A549 (cell line): ENCODE results near the gene IFNA4. TPM values are rescaled to one million over a fixed set of nuclear protein-coding genes. Genes with fewer than 3 reads are reported as not detected.
"Not testable (repeated sequence)": the region's sequence is repeated elsewhere in the genome, so short reads cannot be mapped to it uniquely, and the experiment has no call there.

Source experiments
- ATAC-seq, 2 experiments: fragments of 200-7000 bp in 1 of 2; fragments of >200 bp in 1 of 2; cut with Nextera tagmentation in 1 of 2; cut with Tn5 transposase in 1 of 2; 3 replicates each; pipeline versions ENCODE4 v1.8.0 to v1.9.1; 2018 to 2020; ENCODE audit warnings: mild to moderate bottlenecking in 1 of 2, moderate library complexity in 1 of 2
- CTCF ChIA-PET: fragments of 300-600 bp; sonication (Branson Sonifier 250); formaldehyde crosslinking; extraction: SDS; loops from one replicate; lab custom pipeline; 2021; ENCODE audit warnings: antibody characterized with exemption, inconsistent platforms; lab: Yijun Ruan, JAX
- POLR2A ChIA-PET: fragments of 350-600 bp; formaldehyde crosslinking; extraction: SDS; loops from one replicate; lab custom pipeline; 2021; ENCODE audit warnings: antibody characterized with exemption, inconsistent platforms; lab: Yijun Ruan, JAX
- DNase-seq, 2 experiments: peaks; one replicate each; pipeline versions ENCODE4 v3.0.0 to v3.0.0-alpha.2; 2011 to 2016; ENCODE audit warnings: low read depth in 1 of 2, low spot score in 1 of 2
- FAIRE-seq: peaks from 2 replicates; lab custom pipeline; 2011; peaks lifted over from hg19 to GRCh38; lab: Jason Lieb, UNC
- H3K27ac ChIP-seq, 2 experiments: fragments of >200 bp; sonication (Bioruptor Twin); formaldehyde crosslinking; 3 replicates each; pipeline ENCODE4 v1.5.1; 2016 to 2017
- H3K4me1 ChIP-seq: fragments of >200 bp; sonication (Bioruptor Twin); formaldehyde crosslinking; 3 replicates; pipeline ENCODE4 v1.6.1; 2016
- H3K4me2 ChIP-seq: fragments of >200 bp; sonication (Bioruptor Twin); formaldehyde crosslinking; 3 replicates; pipeline ENCODE4 v1.6.1; 2016
- H3K4me3 ChIP-seq: fragments of >200 bp; sonication (Bioruptor Twin); formaldehyde crosslinking; 3 replicates; pipeline ENCODE4 v1.5.1; 2016
- H3K9me3 ChIP-seq: fragments of >200 bp; sonication (Bioruptor Twin); formaldehyde crosslinking; 3 replicates; pipeline ENCODE4 v1.6.1; 2016
- HDAC2 ChIP-seq: fragments of 200-600 bp; sonication (generic); IDR thresholded peaks from 2 replicates; pipeline ENCODE4 v1.6.1; 2016
- JUNB ChIP-seq: fragments of >200 bp; sonication (Bioruptor Twin); formaldehyde crosslinking; IDR thresholded peaks from 2 replicates; pipeline ENCODE4 v1.6.1; 2016
- MAFK ChIP-seq: fragments of 450-650 bp; IDR thresholded peaks from 2 replicates; pipeline ENCODE4 v1.6.1; 2014; ENCODE audit not compliant: partially characterized antibody
- MAZ ChIP-seq: fragments of 150-350 bp; IDR thresholded peaks from 2 replicates; pipeline ENCODE4 v1.6.1; 2014; ENCODE audit warnings: antibody characterized with exemption, low read depth, low read length, borderline replicate concordance
- RAD21 ChIP-seq, 2 experiments: fragments of >200 bp in 1 of 2; sonication (Bioruptor Twin) in 1 of 2; formaldehyde crosslinking in 1 of 2; IDR thresholded peaks in 1 of 2; conservative IDR thresholded peaks in 1 of 2; 2 replicates in 1 of 2; 3 replicates in 1 of 2; pipeline ENCODE4 v1.6.1; 2012 to 2018; ENCODE audit warnings: inconsistent platforms in 1 of 2
- RARB ChIP-seq: fragments of 250-450 bp; sonication (Bioruptor Pico); IDR thresholded peaks from 2 replicates; pipeline ENCODE4 v1.8.0; 2021; ENCODE audit warnings: mild to moderate bottlenecking, moderate library complexity
- SMC3 ChIP-seq: fragments of >200 bp; sonication (Bioruptor Twin); formaldehyde crosslinking; IDR thresholded peaks from 3 replicates; pipeline ENCODE4 v1.6.1; 2018; ENCODE audit warnings: inconsistent platforms
- ZFP36 ChIP-seq: fragments of 450-650 bp; IDR thresholded peaks from 2 replicates; pipeline ENCODE4 v1.6.1; 2014; ENCODE audit warnings: borderline replicate concordance; ENCODE audit not compliant: partially characterized antibody
- WGBS: methylation state at CpG from one replicate; pipeline ENCODE4 v1.1.6; 2017; ENCODE audit errors: missing lambda C conversion rate; 5-methylcytosine and 5-hydroxymethylcytosine counted together
- polyA minus RNA-seq: library from RNA; depleted of rRNA, polyadenylated mRNA; stranded (reverse); fragments of >200 nt; gene quantifications from 2 replicates; pipeline ENCODE4 v1.2.3, GENCODE V29; 2011; rRNA and poly(A)+ RNA removed
- polyA plus RNA-seq, 4 experiments: library from polyadenylated mRNA; depleted of rRNA in 3 of 4; stranded (reverse); fragments of >200 nt; fragmentation: RNase III in 1 of 4; extraction: RNeasy Plus Mini Kit Qiagen cat#74134 plus additional on column Dnase treatment in 1 of 4; gene quantifications; 2 replicates in 3 of 4; 3 replicates in 1 of 4; pipeline ENCODE4 v1.2.3, GENCODE V29; 2011 to 2017
- TF ChIP-seq, protein P1 (sequence below): fragments of >200 bp; sonication (Bioruptor Twin); formaldehyde crosslinking; IDR thresholded peaks from 3 replicates; pipeline ENCODE4 v1.5.1; 2016
- TF ChIP-seq, protein P2 (sequence below): fragments of 200-600 bp; sonication (generic); IDR thresholded peaks from 2 replicates; pipeline ENCODE4 v1.6.1; 2016; ENCODE audit warnings: antibody characterized with exemption, mild to moderate bottlenecking, moderate library complexity

The IFNA4 gene
- polyA plus RNA-seq (2011; rRNA removed) (not detected in 2 replicates), polyA plus RNA-seq (2017; fragmentation: RNase III; extraction: RNeasy Plus Mini Kit Qiagen cat#74134 plus additional on column Dnase treatment) (not detected in 3 replicates), polyA minus RNA-seq (not detected in 2 replicates)
- not detected in 2 replicates for polyA plus RNA-seq (2012; cell fraction: cytosol; rRNA removed)
- not detected in 2 replicates for polyA plus RNA-seq (2012; cell fraction: nucleus; rRNA removed)

DNA sequence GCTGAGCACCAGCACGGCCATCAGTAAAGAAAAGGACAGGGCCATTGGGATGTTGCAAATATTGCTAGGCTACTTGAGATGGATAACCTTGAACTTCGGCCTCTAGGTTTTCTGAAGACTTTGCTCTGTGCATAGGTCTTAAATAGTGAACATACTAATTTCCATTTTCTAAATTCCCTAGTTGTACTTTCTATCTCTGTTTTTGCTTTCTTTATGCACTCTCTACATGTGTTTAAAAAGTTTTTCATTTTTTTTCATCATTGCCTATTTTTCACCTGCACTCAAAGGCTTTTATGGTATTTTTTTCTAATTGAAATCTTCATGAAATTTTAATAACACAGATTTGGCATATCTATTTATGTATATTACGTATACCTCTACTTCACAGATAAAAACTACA lies at the start of gene IFNA4:
TSS of gene IFNA4 (minus strand) at position 101 of the 400 bp plus-strand sequence. CDS start at position 45, 56 bp downstream.
- FAIRE-seq, H3K27ac ChIP-seq, H3K4me2 ChIP-seq, H3K9me3 ChIP-seq, H3K4me3 ChIP-seq, POLR2A ChIA-PET, H3K4me1 ChIP-seq, DNase-seq, ATAC-seq, CTCF ChIA-PET: not testable (repeated sequence)
- WGBS, result 40% methylated on average over 3 of the region's 3 CpGs

DNA sequence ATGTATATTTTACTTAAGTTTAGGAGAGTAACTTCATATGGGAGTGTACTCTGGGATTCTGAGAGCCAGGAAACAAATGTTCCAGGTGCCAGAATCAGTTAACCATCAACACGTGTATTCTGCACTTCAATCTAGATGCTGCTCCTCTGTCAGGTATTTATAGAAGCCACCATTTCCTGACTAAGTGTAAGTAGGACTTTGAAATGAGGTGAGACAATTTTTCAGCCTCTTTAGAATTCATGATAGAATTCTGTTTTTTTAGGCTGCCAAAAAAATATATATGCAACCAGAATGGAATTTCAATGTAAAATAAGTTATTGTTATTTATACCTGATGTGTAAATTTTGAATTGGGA lies 49.0 kb upstream of the IFNA4 start:
- POLR2A ChIA-PET, FAIRE-seq: not testable (repeated sequence)
- H3K4me2 ChIP-seq, result 0 out of 3 replicates have a peak overlapping the region, but pooled peaks have one; percentile 49

DNA sequence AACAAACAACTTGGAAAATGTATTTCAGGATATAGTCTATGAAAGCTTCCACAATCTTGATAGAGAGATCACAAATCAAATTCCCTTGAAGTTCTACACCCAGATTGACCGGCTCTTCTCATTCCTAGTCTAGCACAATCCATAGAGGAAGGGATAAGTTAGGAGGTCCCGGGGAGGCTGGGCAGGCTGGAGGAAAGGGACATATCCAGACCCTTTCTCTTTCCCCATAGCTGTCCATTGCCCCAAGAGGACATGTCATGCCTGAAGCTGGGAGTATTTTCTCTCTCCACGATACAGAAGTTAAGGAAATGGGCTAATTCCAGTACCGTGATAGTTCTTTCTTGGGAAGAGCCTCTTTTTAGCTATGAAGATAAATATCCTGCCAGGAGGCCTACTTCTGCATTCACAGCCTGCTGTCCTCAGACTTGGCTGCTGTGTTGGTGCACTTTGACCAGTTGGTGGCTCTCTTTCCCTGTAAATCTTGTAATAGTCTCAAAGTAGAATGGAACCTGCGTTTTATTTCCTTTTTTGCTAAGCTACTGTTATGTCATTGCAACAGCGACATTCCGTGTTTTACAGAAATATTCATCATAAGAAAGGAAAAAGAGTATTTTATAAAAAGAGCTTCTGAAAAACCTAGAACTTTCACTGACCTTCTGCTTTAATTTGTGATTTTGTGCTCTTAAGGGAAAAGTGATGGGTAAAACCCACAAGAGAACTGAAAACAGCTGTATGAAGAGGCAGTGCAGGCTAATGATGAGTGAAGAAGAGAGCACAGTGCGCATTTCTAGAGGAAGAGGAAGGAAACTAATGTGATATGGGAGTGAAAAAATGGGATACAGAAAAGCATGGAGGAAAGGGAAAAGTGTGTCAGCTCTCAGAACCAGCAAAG lies 48.3 kb upstream of the IFNA4 start:
- POLR2A ChIA-PET, H3K4me1 ChIP-seq, H3K27ac ChIP-seq, FAIRE-seq, H3K9me3 ChIP-seq: not testable (repeated sequence)
- DNase-seq, result peak; percentile 19 to 60
- 17% methylated on average over 8 of the region's 8 CpGs for WGBS
- TF ChIP-seq SMC3, result peak; percentile 44; the same call in 1 of the 3 replicates
- TF ChIP-seq RAD21 (conservative IDR thresholded peaks at IDR 0.05 in 1 of 2, IDR thresholded peaks at IDR 0.05 in 1 of 2), result peak; percentile 64 to 72
- TF ChIP-seq, protein P1, sequence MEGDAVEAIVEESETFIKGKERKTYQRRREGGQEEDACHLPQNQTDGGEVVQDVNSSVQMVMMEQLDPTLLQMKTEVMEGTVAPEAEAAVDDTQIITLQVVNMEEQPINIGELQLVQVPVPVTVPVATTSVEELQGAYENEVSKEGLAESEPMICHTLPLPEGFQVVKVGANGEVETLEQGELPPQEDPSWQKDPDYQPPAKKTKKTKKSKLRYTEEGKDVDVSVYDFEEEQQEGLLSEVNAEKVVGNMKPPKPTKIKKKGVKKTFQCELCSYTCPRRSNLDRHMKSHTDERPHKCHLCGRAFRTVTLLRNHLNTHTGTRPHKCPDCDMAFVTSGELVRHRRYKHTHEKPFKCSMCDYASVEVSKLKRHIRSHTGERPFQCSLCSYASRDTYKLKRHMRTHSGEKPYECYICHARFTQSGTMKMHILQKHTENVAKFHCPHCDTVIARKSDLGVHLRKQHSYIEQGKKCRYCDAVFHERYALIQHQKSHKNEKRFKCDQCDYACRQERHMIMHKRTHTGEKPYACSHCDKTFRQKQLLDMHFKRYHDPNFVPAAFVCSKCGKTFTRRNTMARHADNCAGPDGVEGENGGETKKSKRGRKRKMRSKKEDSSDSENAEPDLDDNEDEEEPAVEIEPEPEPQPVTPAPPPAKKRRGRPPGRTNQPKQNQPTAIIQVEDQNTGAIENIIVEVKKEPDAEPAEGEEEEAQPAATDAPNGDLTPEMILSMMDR, result peak; percentile 68
- TF ChIP-seq, all 56 proteins: peak for 3; not testable (repeated sequence) for 53
- CTCF ChIA-PET, result interaction anchor here (0.6 to 2.1 kb wide), 28 partner anchors 11 to 561 kb away, joined by 3 to 21 read pairs (median 4); partner anchors contain the start of gene IFNA7
- not testable (repeated sequence) for H3K4me3 ChIP-seq
- ATAC-seq, result peak; percentile 95
- H3K4me2 ChIP-seq, result peak overlapping the region; percentile 49; the same call in 1 of the 3 replicates

More for the DNA sequence above, 49.0 kb upstream of the IFNA4 start:
- ATAC-seq, H3K4me1 ChIP-seq, DNase-seq, H3K9me3 ChIP-seq, H3K4me3 ChIP-seq, H3K27ac ChIP-seq: not testable (repeated sequence)
- CTCF ChIA-PET, result interaction anchor here (0.6 to 2.1 kb wide), 24 partner anchors 10 to 560 kb away, joined by 3 to 21 read pairs (median 4); partner anchors contain the start of gene IFNA7
- WGBS, result 57% methylated on average over 1 of the region's 1 CpG

DNA sequence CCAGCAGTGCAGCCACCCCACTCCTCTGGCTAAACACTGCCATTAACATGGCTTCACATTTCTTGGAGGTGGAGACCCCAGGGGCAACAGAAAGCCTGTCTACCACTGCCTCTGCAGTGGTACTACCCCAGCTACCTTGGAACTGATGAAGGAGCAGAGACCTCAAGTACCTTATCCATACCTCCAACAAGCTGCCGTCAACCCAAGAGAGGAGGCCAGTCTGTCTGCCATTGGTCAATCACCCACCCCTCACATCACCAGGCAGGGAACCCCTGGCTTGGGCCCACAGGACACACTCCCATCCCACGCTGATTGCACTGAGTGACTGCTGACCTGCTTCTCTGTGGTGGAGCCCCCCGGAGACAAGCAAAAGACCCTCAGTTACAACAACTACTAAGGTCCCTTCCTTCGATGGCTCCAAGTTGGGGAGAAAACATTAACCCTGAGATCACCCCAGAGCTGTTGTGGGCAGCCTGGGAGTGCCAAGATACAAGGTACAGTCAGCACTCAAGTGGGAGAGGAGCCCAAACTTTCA lies 46.8 kb upstream of the IFNA4 start:
- TF ChIP-seq MAZ (no peak), MAFK (no peak), HDAC2 (no peak), ZFP36 (no peak), JUNB (no peak), RARB (CRISPR knock-in tag) (no peak)
- TF ChIP-seq, protein P2, sequence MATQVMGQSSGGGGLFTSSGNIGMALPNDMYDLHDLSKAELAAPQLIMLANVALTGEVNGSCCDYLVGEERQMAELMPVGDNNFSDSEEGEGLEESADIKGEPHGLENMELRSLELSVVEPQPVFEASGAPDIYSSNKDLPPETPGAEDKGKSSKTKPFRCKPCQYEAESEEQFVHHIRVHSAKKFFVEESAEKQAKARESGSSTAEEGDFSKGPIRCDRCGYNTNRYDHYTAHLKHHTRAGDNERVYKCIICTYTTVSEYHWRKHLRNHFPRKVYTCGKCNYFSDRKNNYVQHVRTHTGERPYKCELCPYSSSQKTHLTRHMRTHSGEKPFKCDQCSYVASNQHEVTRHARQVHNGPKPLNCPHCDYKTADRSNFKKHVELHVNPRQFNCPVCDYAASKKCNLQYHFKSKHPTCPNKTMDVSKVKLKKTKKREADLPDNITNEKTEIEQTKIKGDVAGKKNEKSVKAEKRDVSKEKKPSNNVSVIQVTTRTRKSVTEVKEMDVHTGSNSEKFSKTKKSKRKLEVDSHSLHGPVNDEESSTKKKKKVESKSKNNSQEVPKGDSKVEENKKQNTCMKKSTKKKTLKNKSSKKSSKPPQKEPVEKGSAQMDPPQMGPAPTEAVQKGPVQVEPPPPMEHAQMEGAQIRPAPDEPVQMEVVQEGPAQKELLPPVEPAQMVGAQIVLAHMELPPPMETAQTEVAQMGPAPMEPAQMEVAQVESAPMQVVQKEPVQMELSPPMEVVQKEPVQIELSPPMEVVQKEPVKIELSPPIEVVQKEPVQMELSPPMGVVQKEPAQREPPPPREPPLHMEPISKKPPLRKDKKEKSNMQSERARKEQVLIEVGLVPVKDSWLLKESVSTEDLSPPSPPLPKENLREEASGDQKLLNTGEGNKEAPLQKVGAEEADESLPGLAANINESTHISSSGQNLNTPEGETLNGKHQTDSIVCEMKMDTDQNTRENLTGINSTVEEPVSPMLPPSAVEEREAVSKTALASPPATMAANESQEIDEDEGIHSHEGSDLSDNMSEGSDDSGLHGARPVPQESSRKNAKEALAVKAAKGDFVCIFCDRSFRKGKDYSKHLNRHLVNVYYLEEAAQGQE, result no peak
- DNase-seq, result no peak
- Histone ChIP-seq H3K27ac (no peak overlapping the region), H3K4me1 (no peaks in the 10 kb centered on the region), H3K4me3 (no peak overlapping the region), H3K4me2 (no peak overlapping the region), H3K9me3 (no peaks in the 10 kb centered on the region)
- ATAC-seq, result no peak
- WGBS, result 40% methylated on average over 3 of the region's 4 CpGs
- ChIA-PET CTCF (interaction anchor here (0.6 to 1.9 kb wide), 3 partner anchors 10 to 361 kb away, joined by 3 to 5 read pairs (median 4); no protein-coding TSS in a partner anchor), POLR2A (no interaction called here)
- FAIRE-seq, result no peak
